ENCODE results near the gene CABLES1. TPM values are rescaled to one million over a fixed set of nuclear protein-coding genes. Genes with fewer than 3 reads are reported as not detected.
A peak's percentile ranks its signal among the peaks of the same experiment; 100 is the strongest.

Gene CABLES1
- total RNA-seq, 6 experiments from 2014 or later, result 7.4 to 21.5 (median 11.3) TPM

DNA sequence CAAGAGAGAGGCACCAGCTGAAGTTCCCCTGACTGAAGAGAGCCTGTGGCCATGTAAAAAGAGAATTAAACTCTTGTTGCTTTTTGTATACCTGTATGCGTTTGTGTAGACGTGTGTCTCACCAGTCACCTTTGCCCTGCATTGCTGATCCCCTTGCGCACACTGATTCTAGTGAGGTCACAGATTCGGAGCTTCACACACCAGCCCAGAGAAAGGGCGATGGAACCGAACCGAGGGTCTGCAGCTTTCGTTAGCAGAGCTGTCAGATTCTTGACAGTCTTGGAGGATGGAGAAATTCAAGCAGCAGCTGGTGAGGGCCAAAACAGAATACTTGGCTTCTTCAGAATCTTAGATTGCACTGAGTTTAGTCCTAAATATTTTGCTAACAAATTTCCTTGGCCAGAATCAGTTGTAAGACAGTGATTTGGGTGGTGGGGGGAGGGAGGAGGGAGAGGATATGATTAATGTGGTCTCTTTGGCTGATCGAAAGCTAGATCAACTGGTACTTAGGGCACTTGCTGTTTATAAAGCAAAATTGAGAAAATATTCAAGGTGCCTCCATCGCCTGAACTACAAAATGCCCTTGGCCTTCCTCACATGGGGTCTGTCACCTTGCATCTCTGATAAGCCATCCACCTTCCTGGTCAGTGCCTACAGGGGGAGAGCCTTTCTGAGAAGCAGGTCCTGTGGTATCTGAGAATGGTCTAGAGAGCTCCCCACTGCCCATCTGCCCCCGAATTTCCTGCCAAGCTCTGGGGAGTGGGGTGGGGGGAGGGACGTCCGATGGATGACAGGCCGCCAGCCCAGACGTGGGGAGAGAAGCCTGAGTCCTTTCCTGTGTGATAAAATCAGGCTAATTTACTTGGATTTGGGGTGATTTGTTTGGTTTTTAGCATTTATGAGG is 123.5 kb downstream of the CABLES1 start:
- intact Hi-C loops (cut with DNase I), result no loop called here
- no peak for ATAC-seq
- TF ChIP-seq CTCF (IDR thresholded peaks at IDR 0.05) (no peak), POLR2A (IDR thresholded peaks at IDR 0.05) (no peak)
- Histone ChIP-seq H3K27me3 (no peaks in the 10 kb centered on the region), H3K4me3 (no peak overlapping the region), H3K9me3 (no peaks in the 10 kb centered on the region), H3K36me3 (peaks cover 0 to 8% (median 0%) of the 10 kb centered on the region in 4 donors), H3K27ac (peak overlapping the region in 2 of 3 donors; percentile 32 to 83), H3K4me1 (peaks cover 0 to 17% (median 8%) of the 10 kb centered on the region in 4 donors)
- no peak for DNase-seq
- 66% methylated on average over 6 of the region's 15 CpGs for WGBS (ENCODE audit: insufficient coverage, low coverage, low lambda C conversion rate, missing lambda C conversion rate)

DNA sequence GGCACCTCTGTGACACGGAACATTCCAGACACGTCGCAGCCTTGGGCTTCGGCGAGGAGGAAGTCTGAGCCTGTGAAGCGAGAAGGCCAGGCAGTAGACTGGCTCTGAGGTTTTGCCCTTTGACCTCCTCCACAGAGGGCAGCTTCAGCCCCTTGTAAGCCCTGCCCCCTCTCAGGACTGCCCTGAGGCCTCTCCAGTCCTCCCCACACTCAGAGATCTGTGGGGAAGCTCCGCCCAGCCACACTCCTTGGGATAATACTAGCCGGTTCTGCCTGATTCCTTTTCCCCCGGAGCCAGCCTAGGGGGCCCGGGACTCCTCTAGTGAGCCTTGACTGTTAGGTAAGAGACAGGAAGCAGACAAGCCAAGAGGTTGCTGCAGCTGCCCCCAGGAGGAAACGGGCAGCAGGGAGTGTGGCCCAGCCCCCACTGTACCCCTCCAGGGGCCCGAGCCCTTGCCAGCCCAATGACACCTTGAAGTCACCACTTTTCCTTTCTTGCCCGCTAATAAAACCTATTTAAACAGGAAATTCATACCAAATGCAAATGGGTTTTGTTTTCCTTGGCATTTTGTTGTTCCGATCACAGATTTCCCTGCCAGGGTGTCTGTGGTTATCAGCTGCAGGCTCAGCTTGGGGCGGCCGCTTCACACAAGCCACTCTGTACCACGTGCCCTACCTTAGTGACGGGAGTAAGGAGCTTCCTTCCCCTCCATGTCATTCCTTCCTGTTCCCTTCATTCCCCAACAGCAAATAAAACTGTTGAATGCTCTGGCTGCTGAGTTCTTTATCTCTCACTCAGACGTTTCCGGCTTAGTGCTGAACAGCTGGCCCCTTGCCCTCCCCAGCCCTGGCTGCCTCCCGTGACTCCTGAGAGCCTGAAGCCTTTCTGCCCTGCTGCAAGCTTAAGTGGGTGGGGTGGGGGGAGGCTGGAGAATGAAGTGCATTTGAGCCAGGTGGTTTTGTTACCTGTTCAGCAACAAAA is 124.7 kb downstream of the CABLES1 start:
- H3K27ac ChIP-seq, result peak overlapping the region; percentile 55 to 83 (median 81)
- peak overlapping the region; percentile 6 to 39 (median 17) for H3K4me3 ChIP-seq
- peaks cover 0 to 17% (median 8%) of the 10 kb centered on the region in 4 donors for H3K4me1 ChIP-seq
- WGBS (ENCODE audit: insufficient coverage, low coverage, low lambda C conversion rate, missing lambda C conversion rate), result 16% methylated on average over 17 of the region's 21 CpGs
- peak; percentile 78 to 81 (median 80) for DNase-seq
- no peaks in the 10 kb centered on the region for H3K27me3 ChIP-seq
- no peak for TF ChIP-seq CTCF (IDR thresholded peaks at IDR 0.05)
- TF ChIP-seq POLR2A (IDR thresholded peaks at IDR 0.05), result no peak
- intact Hi-C loops (cut with DNase I), result no loop called here
- H3K9me3 ChIP-seq, result no peaks in the 10 kb centered on the region
- peaks cover 0 to 8% (median 0%) of the 10 kb centered on the region in 4 donors for H3K36me3 ChIP-seq
- peak; percentile 77 to 83 (median 80) for ATAC-seq

GRCh38 chr18:23260926-23261590 is 125.8 kb downstream of the CABLES1 start:
- TF ChIP-seq CTCF (IDR thresholded peaks at IDR 0.05), result no peak
- no peak for TF ChIP-seq POLR2A (IDR thresholded peaks at IDR 0.05)
- Histone ChIP-seq H3K27me3 (no peaks in the 10 kb centered on the region), H3K36me3 (peaks cover 0 to 3% (median 0%) of the 10 kb centered on the region in 4 donors), H3K9me3 (no peaks in the 10 kb centered on the region), H3K4me3 (no peak overlapping the region), H3K27ac (no peak overlapping the region), H3K4me1 (peaks cover 0 to 17% (median 8%) of the 10 kb centered on the region in 4 donors)
- no peak for DNase-seq
- intact Hi-C loops (cut with DNase I), result no loop called here
- ATAC-seq, result no peak
- WGBS (ENCODE audit: insufficient coverage, low coverage, low lambda C conversion rate, missing lambda C conversion rate), result 83% methylated on average over 5 of the region's 7 CpGs
